ENCODE measurements around the gene ANAPC4.

ANAPC4 gene

GRCh38 chr4:25420931-25421330 is 43.9 kb downstream of the ANAPC4 start:
- TF ChIP-seq CTCF (conservative IDR thresholded peaks at IDR 0.05; ENCODE audit: low read depth, low read length) = no peak
- no peaks in the 10 kb centered on the region for H4K20me1 ChIP-seq (ENCODE audit: insufficient read depth)
- no peaks in the 10 kb centered on the region for H3K79me2 ChIP-seq (ENCODE audit: insufficient read depth, low read depth)
- H3K27ac ChIP-seq = no peak overlapping the region
- no peak overlapping the region for H3K4me2 ChIP-seq
- H3K27me3 ChIP-seq (ENCODE audit: insufficient read depth, low read depth) = no peaks in the 10 kb centered on the region
- no peaks in the 10 kb centered on the region for H3K36me3 ChIP-seq (ENCODE audit: insufficient read depth)
- no peak overlapping the region for H2AFZ ChIP-seq (ENCODE audit: low read depth)
- no peaks in the 10 kb centered on the region for H3K4me1 ChIP-seq (ENCODE audit: low read depth, poor library complexity, severe bottlenecking)
- no peak overlapping the region for H3K9ac ChIP-seq
- no peak overlapping the region for H3K4me3 ChIP-seq (IDR thresholded peaks at IDR 0.05; ENCODE audit: insufficient read depth, low read depth, low read length)

- H3K9ac ChIP-seq = no peak overlapping the region
- no peaks in the 10 kb centered on the region for H3K27me3 ChIP-seq (ENCODE audit: insufficient read depth, low read depth)
- no peaks in the 10 kb centered on the region for H3K36me3 ChIP-seq (ENCODE audit: insufficient read depth)
- no peak overlapping the region for H3K27ac ChIP-seq
- no peak for TF ChIP-seq CTCF (conservative IDR thresholded peaks at IDR 0.05; ENCODE audit: low read depth, low read length)
- no peaks in the 10 kb centered on the region for H3K4me1 ChIP-seq (ENCODE audit: low read depth, poor library complexity, severe bottlenecking)
- no peaks in the 10 kb centered on the region for H4K20me1 ChIP-seq (ENCODE audit: insufficient read depth)
- no peak overlapping the region for H2AFZ ChIP-seq (ENCODE audit: low read depth)
- no peak overlapping the region for H3K4me3 ChIP-seq (IDR thresholded peaks at IDR 0.05; ENCODE audit: insufficient read depth, low read depth, low read length)
- no peak overlapping the region for H3K4me2 ChIP-seq
- no peaks in the 10 kb centered on the region for H3K79me2 ChIP-seq (ENCODE audit: insufficient read depth, low read depth)
Measured at GRCh38 chr4:25421816-25422525, 44.9 kb downstream of the ANAPC4 start.

GRCh38 chr4:25423548-25423947 is 46.5 kb downstream of the ANAPC4 start:
- no peaks in the 10 kb centered on the region for H3K27me3 ChIP-seq (ENCODE audit: insufficient read depth, low read depth)
- H3K4me1 ChIP-seq (ENCODE audit: low read depth, poor library complexity, severe bottlenecking) = no peaks in the 10 kb centered on the region
- no peaks in the 10 kb centered on the region for H3K36me3 ChIP-seq (ENCODE audit: insufficient read depth)
- H2AFZ ChIP-seq (ENCODE audit: low read depth) = no peak overlapping the region
- H3K4me2 ChIP-seq = no peak overlapping the region
- no peak overlapping the region for H3K4me3 ChIP-seq (IDR thresholded peaks at IDR 0.05; ENCODE audit: insufficient read depth, low read depth, low read length)
- no peaks in the 10 kb centered on the region for H3K79me2 ChIP-seq (ENCODE audit: insufficient read depth, low read depth)
- H3K9ac ChIP-seq = no peak overlapping the region
- H3K27ac ChIP-seq = no peak overlapping the region
- no peaks in the 10 kb centered on the region for H4K20me1 ChIP-seq (ENCODE audit: insufficient read depth)
- TF ChIP-seq CTCF (conservative IDR thresholded peaks at IDR 0.05; ENCODE audit: low read depth, low read length) = no peak

GRCh38 chr4:25424539-25425228 is 47.6 kb downstream of the ANAPC4 start:
- Histone ChIP-seq H3K4me3 (IDR thresholded peaks at IDR 0.05; ENCODE audit: insufficient read depth, low read depth, low read length) (no peak overlapping the region), H3K79me2 (ENCODE audit: insufficient read depth, low read depth) (no peaks in the 10 kb centered on the region), H2AFZ (ENCODE audit: low read depth) (no peak overlapping the region), H3K4me2 (no peak overlapping the region), H3K4me1 (ENCODE audit: low read depth, poor library complexity, severe bottlenecking) (no peaks in the 10 kb centered on the region), H3K36me3 (ENCODE audit: insufficient read depth) (no peaks in the 10 kb centered on the region), H3K9ac (no peak overlapping the region), H3K27ac (no peak overlapping the region), H3K27me3 (ENCODE audit: insufficient read depth, low read depth) (no peaks in the 10 kb centered on the region), H4K20me1 (ENCODE audit: insufficient read depth) (no peaks in the 10 kb centered on the region)
- no peak for TF ChIP-seq CTCF (conservative IDR thresholded peaks at IDR 0.05; ENCODE audit: low read depth, low read length)

Measured in KMS-11 (cell line).